DMS53 treated with DMSO at 0.1 percent for 48 hours (cell line): ENCODE measurements around the gene CDC42BPA.

ENCODE experiments used
- DNase-seq: peaks from one replicate; lab custom pipeline; 2025; ENCODE audit not compliant: unreplicated experiment; lab: John Stamatoyannopoulos, UW

CDC42BPA gene

GRCh38 chr1:227214207-227214606, 104.1 kb downstream of the CDC42BPA start:
- no peak for DNase-seq

DNA sequence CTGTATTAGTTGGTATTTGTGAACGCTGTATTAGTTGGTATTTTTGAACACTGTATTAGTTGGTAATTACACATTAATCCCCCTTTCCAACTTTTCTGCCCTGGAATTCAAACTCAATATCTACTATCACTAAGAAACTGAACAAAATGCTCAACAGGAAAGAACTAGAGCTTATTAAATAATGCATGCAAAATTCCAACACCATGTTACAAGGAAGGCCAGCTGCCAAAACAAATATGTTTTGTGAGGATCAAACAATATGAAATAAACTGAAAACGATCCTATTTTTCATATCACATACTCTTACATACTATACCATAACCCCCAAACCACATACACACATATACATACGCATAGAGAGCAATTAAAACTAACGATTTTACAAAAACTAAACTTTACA, 104.9 kb downstream of the CDC42BPA start:
- no peak for DNase-seq

- DNase-seq, result no peak
Measured at GRCh38 chr1:227212164-227212563, 106.1 kb downstream of the CDC42BPA start.

DNA sequence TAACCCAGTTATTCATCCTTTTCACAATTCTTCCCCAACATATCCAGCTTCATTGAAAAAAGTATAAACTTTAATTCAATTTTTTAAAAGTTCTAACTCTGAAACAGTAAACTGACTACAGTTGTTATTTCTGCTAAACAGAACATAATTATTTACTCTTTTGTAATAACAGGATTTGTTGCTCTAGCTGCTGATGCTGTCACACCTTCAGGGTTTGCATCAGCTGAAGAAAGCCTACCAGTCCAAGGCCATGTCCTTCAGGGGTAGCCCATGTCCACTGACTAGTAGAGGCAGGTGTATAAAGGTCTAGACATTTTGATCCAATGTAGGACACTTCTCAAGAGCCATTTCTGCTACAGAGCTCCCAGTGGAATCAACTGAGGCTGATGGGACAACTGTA, 107.7 kb downstream of the CDC42BPA start:
- no peak for DNase-seq

DNA sequence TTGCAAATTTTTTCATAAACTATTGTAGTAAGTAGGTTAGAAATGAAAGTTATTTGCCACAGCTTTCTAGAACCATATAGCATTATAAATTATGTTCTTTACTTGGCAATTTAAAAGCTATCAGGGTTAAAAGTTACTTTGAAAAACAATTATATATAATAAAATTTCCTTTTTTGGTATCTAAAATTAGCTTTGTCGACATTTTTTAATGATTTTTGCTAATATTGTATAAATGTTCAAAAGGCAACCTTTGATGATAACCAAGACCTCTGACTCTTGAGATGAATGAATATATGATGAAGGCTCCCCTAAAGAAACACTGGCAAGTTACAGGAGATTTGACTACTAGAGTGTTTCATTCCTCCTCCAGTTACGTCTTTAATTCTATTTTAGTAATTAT, 121.2 kb downstream of the CDC42BPA start:
- no peak for DNase-seq

- no peak for DNase-seq
Measured at GRCh38 chr1:227192163-227192562, 126.1 kb downstream of the CDC42BPA start.

DNA sequence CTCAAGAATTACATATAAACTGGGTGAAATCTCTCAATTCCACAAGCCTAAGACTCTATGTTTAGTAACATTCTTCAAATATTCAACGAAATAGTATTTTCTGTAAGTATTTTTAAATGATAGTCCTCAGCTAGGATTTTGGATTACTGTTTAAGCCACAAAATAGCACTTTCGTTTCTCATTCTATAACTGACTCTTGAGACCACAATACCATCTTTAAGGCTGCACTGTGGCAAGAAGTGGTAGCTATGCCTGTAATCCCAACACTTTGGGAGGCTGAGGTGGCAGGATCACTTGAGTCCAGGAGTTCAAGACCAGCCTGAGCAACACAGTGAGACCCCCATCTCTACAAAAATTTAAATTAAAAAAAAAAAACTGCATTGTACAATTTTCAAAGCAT, 126.7 kb downstream of the CDC42BPA start:
- DNase-seq, result no peak

DNA sequence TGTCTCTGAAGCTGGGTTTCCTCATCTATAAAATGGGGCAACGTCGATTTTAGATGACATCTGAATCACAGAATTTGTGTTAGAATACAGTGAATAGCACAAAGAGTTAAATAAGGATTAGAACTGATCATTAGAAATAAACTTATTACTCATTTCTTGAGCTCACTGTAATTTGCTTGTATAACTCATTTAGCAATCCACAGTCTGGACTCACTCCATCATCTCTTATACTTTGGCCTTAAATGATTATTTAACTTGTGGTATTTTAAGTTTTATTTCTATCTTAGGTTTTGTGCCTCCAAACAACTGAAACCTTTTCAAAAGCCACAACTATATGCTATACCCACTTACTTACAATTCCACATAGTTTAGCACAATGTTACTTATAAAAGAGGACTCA, 128.0 kb downstream of the CDC42BPA start:
- no peak for DNase-seq

- no peak for DNase-seq
Measured at GRCh38 chr1:227185291-227185690, 133.0 kb downstream of the CDC42BPA start.

- no peak for DNase-seq
Measured at GRCh38 chr1:227182012-227182411, 136.3 kb downstream of the CDC42BPA start.

GRCh38 chr1:227175611-227176010, 142.7 kb downstream of the CDC42BPA start:
- no peak for DNase-seq

DNA sequence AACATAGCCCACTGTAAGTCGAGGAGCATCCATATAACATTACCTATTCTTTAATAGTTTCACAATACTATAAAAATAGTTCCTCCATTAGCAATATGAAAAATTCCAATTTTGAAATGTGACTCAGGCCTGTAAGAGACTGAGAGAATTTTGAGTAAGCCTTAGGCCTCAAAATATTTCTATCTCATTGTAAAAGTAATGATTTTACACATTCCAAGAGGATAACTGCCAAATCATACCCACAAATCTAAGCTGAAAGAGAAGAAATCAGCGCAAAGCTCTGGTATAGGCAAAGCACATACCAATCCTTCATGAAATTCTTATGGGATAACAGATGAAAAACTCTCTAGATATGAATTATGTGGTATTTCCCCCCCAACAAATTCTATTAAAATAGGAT, 144.1 kb downstream of the CDC42BPA start:
- DNase-seq, result no peak

DNA sequence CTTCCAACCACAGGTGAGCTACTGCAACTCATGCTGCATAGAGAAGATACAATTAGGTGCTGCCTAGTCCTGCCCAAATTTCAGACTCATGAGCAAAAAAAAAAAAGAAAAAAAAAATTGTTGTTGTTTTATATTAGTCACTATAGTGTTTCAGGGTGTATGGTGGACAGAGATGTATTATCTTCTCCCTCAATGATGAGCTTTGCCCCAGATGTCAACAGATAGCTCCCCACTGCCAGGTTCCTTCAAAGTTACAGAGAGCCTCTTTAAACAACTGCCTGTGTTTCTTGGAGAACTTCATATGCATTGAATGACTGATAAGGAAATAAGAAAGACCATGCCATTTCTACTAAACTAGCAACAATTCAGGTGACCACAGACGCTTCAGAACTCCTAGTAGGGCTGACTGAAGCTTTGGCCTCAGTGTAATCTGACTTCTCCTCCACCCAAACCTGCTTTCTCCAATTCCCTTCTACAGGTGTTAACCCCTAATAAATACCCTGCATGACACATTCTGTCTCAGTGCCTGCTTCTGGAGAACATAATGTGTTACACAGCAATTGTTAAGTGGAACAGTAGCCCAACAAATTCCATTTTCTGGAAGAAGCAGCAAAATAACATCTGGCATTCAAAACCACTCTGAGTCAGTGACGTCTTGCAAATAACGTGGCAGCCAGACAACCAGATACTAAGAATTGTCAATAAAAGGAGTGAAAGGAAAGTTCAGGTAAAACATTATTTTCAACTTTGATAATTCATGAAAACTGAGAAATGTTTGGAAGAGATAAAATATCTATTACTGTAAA, 147.7 kb downstream of the CDC42BPA start:
- DNase-seq, result no peak

DNA sequence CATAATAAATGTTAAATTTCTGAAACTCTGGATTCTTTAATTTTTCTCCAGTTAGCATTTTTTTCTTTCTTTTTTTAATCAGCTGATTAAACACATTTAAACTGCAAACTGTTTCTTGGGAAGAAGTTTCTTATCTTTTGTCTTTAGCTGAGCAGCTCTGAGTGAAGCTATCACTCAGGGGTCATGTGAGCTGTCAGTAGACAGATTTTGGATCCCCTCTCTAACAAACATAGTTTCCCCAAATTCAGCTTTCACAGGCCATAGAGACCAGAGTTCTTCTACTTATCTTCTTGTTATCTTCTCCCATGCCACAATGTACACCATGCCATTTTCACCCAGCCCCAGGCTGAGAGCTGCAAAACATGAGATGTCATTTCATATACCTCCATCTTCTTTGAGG, 148.9 kb downstream of the CDC42BPA start:
- no peak for DNase-seq

- no peak for DNase-seq
Measured at GRCh38 chr1:227167276-227168101, 150.8 kb downstream of the CDC42BPA start.

DNA sequence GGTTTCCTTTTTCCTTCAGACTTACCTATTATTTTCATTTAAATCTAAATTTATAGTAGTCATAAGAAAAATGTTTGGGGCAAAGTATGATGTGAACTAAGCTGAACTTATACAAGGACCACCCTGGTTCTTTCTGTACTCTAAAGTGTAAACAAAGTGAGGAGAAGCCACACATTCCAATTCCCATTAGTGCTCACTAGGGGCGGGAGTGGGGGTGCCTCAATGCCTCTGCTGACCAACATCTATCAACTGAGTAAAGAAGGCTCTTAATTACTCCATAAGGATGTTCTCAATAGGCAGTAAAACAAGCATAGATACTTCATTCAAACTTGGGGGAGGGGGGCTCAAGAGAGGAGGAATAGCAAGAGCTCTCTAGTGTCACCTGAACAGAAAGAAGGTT, 151.7 kb downstream of the CDC42BPA start:
- DNase-seq, result no peak

DNA sequence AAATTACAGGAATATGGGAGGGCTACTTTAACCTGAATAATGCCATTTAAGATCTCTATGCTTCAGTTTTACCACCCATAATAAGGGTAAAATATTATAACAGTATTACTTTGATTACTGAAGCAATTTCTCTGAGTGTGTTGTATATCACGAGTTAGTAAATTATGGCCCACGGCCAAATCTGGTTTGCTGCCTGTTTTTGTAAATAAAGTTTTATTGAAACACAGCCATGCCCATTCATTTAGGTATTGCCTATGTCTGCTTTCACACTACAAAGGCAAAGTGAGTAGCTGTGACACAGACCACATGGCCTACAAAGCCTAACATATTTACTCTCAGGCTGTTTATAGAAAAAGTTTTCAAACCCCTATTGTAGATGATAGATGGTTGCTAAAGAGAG, 156.8 kb downstream of the CDC42BPA start:
- DNase-seq, result no peak

DNA sequence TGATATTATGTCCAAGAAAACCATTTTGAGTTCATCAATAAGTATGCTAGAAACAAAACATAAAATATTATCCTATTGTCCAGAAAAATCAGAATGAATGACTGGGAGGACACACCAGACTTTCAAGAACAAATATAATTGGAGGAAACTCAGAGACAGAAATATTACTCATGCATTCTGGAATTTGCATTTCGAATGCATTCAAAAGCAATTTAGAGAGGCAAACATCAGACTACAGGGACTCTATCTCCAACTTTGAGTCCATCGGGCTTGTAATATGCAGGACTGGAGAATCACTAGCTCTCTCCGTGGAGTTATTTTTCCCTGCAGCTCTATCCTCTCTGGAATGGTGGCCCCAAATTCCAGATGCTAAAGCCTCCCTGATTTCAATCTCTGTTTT, 161.8 kb downstream of the CDC42BPA start:
- DNase-seq, result no peak

- no peak for DNase-seq
Measured at GRCh38 chr1:227155688-227156087, 162.6 kb downstream of the CDC42BPA start.

- DNase-seq, result no peak
Measured at GRCh38 chr1:227155004-227155403, 163.3 kb downstream of the CDC42BPA start.

- DNase-seq, result no peak
Measured at GRCh38 chr1:227152525-227152924, 165.8 kb downstream of the CDC42BPA start.

DNA sequence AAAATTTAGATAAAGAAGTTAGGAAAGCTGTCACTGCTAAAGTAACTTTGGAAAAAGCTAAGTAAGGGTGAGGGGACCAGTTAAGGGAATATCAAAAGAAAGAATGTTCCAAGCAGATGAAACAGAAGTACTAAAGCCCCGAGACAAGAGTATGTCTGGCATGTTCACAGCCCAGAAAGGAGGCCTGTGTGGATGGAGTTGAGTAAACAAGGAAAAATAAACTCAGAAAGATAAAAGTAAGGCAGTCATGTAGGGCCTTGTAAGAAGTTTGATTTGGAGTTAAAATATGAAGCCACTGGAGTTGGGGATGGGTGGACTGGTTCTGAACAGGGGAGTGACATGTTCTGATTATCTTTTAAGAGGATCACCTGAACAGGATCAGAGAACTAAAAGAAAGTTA, 177.9 kb downstream of the CDC42BPA start:
- no peak for DNase-seq
